ENCODE results near the gene ACAT2.

DNA sequence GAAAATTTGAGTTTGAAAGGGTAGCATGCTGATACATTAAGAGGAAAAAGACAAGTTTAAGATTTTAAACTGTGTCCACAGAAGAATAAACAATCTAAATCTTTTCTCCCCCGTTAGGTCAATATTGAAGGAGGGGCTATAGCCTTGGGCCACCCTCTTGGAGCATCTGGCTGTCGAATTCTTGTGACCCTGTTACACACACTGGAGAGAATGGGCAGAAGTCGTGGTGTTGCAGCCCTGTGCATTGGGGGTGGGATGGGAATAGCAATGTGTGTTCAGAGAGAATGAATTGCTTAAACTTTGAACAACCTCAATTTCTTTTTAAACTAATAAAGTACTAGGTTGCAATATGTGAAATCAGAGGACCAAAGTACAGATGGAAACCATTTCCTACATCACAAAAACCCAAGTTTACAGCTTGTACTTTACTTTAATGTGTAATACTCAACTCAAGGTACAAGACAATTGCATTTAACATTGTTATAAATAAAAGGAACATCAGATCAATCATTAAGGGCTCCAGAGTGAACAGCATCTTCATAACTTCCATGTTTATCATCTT lies 16.8 kb downstream of the ACAT2 start:
- TF ChIP-seq, protein P1, sequence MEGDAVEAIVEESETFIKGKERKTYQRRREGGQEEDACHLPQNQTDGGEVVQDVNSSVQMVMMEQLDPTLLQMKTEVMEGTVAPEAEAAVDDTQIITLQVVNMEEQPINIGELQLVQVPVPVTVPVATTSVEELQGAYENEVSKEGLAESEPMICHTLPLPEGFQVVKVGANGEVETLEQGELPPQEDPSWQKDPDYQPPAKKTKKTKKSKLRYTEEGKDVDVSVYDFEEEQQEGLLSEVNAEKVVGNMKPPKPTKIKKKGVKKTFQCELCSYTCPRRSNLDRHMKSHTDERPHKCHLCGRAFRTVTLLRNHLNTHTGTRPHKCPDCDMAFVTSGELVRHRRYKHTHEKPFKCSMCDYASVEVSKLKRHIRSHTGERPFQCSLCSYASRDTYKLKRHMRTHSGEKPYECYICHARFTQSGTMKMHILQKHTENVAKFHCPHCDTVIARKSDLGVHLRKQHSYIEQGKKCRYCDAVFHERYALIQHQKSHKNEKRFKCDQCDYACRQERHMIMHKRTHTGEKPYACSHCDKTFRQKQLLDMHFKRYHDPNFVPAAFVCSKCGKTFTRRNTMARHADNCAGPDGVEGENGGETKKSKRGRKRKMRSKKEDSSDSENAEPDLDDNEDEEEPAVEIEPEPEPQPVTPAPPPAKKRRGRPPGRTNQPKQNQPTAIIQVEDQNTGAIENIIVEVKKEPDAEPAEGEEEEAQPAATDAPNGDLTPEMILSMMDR (IDR thresholded peaks at IDR 0.05) = no peak
- TF ChIP-seq POLR2A (IDR thresholded peaks at IDR 0.05) = no peak
